Measurements from ENCODE around the gene FRMD3.
A peak's percentile ranks its signal among the peaks of the same experiment; 100 is the strongest.

FRMD3 gene

GRCh38 chr9:83431101-83432060 is 106.8 kb downstream of the FRMD3 start:
- DNase-seq = no peak

GRCh38 chr9:83430681-83431080 is 107.5 kb downstream of the FRMD3 start:
- no peak for DNase-seq

GRCh38 chr9:83429229-83429628 is 109.0 kb downstream of the FRMD3 start:
- no peak for DNase-seq

- DNase-seq = no peak
Measured at GRCh38 chr9:83425240-83425639, 113.0 kb downstream of the FRMD3 start.

- DNase-seq = no peak
Measured at GRCh38 chr9:83424831-83425230, 113.4 kb downstream of the FRMD3 start.

- DNase-seq = no peak
Measured at GRCh38 chr9:83423815-83424707, 114.1 kb downstream of the FRMD3 start.

- DNase-seq = no peak
Measured at GRCh38 chr9:83422527-83422926, 115.7 kb downstream of the FRMD3 start.

GRCh38 chr9:83420486-83420885 is 117.7 kb downstream of the FRMD3 start:
- DNase-seq = no peak

- DNase-seq = no peak
Measured at GRCh38 chr9:83419961-83420360, 118.2 kb downstream of the FRMD3 start.

GRCh38 chr9:83418283-83418682 is 119.9 kb downstream of the FRMD3 start:
- DNase-seq = no peak

GRCh38 chr9:83413367-83413766 is 124.8 kb downstream of the FRMD3 start:
- peak; percentile 41 for DNase-seq

GRCh38 chr9:83410701-83411100 is 127.5 kb downstream of the FRMD3 start:
- DNase-seq = no peak

- DNase-seq = no peak
Measured at GRCh38 chr9:83406921-83407320, 131.3 kb downstream of the FRMD3 start.

GRCh38 chr9:83405759-83406158 is 132.4 kb downstream of the FRMD3 start:
- no peak for DNase-seq

GRCh38 chr9:83403527-83404238 is 134.5 kb downstream of the FRMD3 start:
- DNase-seq = no peak

GRCh38 chr9:83401328-83401900 is 136.8 kb downstream of the FRMD3 start:
- no peak for DNase-seq

GRCh38 chr9:83396813-83397212 is 141.4 kb downstream of the FRMD3 start:
- DNase-seq = no peak

GRCh38 chr9:83396342-83396741 is 141.9 kb downstream of the FRMD3 start:
- no peak for DNase-seq

GRCh38 chr9:83392228-83392627 is 146.0 kb downstream of the FRMD3 start:
- no peak for DNase-seq

- no peak for DNase-seq
Measured at GRCh38 chr9:83388346-83388745, 149.9 kb downstream of the FRMD3 start.

GRCh38 chr9:83387401-83388185 is 150.6 kb downstream of the FRMD3 start:
- no peak for DNase-seq

- no peak for DNase-seq
Measured at GRCh38 chr9:83385317-83385716, 152.9 kb downstream of the FRMD3 start.
